ENCODE data around the gene MEGF11. TPM values are rescaled to one million over a fixed set of nuclear protein-coding genes. Genes with fewer than 3 reads are reported as not detected.

Gene MEGF11
- total RNA-seq, 1 experiment from 2014 or later = 0.09 TPM

DNA sequence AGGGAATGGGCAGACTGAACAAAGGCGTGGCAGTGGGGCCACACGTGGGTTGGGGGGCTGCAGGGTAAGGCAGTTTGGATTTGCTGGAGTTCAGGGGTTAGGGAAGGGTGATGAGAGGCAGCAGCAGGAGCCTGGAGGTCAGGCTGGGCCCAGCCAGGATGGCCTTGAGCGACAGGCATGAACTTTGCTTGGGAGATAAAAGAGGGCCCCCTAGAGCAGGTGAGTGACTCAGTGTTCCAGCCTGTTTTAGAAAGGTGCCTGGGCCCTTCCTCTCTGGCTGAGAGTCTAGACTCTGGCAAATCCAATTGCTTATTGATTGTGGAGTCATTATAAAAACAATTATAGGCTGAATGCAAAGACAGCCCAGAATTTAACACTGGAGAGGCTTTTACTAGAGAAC lies 309.1 kb downstream of the MEGF11 start:
- peaks cover 9% of the 10 kb centered on the region for H3K36me3 Mint-ChIP-seq (ENCODE audit: insufficient read depth, unreplicated experiment)
- CTCF ChIA-PET = no interaction called here
- DNase-seq = no peak
- no peak overlapping the region for H3K4me3 Mint-ChIP-seq (ENCODE audit: low read depth, unreplicated experiment)
- no TSS peak for BruUV-seq (replicated peaks)
- no peaks in the 10 kb centered on the region for H3K9me3 Mint-ChIP-seq (ENCODE audit: low read depth, unreplicated experiment)
- no peaks in the 10 kb centered on the region for H3K27me3 Mint-ChIP-seq (ENCODE audit: unreplicated experiment)
- H3K27ac Mint-ChIP-seq (ENCODE audit: unreplicated experiment) = no peak overlapping the region
- intact Hi-C loops (cut with micrococcal nuclease; ENCODE audit: unreplicated experiment) = no loop called here
- peaks cover 28% of the 10 kb centered on the region for H3K4me1 Mint-ChIP-seq (ENCODE audit: low read depth, unreplicated experiment)
- no peak for TF ChIP-seq CTCF (IDR thresholded peaks at IDR 0.05; ENCODE audit: unreplicated experiment)

- intact Hi-C loops (cut with micrococcal nuclease; ENCODE audit: unreplicated experiment) = no loop called here
- no peak overlapping the region for H3K27ac Mint-ChIP-seq (ENCODE audit: unreplicated experiment)
- H3K9me3 Mint-ChIP-seq (ENCODE audit: low read depth, unreplicated experiment) = no peaks in the 10 kb centered on the region
- no peaks in the 10 kb centered on the region for H3K27me3 Mint-ChIP-seq (ENCODE audit: unreplicated experiment)
- no peak for TF ChIP-seq CTCF (IDR thresholded peaks at IDR 0.05; ENCODE audit: unreplicated experiment)
- peaks cover 34% of the 10 kb centered on the region for H3K4me1 Mint-ChIP-seq (ENCODE audit: low read depth, unreplicated experiment)
- peaks cover 11% of the 10 kb centered on the region for H3K36me3 Mint-ChIP-seq (ENCODE audit: insufficient read depth, unreplicated experiment)
- no peak overlapping the region for H3K4me3 Mint-ChIP-seq (ENCODE audit: low read depth, unreplicated experiment)
- CTCF ChIA-PET = interaction anchor here (1.0 kb wide), 1 partner anchor 73 kb away, joined by 3 read pairs; the partner anchor contains the start of gene RAB11A
- BruUV-seq (replicated peaks) = no TSS peak
- DNase-seq = no peak
Observed at GRCh38 chr15:65942436-65942835, 311.1 kb downstream of the MEGF11 start.

DNA sequence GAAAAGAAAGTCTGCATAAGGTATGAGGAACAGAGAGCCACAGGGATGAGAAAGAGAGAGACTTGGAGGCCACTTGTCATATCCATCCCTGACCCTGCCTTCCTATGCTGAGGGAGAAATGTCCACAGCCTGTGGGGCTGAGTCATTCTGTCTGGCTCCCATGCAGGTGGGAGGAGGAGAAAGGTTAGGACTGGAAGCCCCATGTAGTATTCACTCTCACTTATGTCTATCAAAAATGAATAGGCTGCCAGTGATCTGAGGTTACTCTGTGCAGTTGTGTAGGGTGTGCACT lies 313.0 kb downstream of the MEGF11 start:
- Mint-ChIP-seq H3K9me3 (ENCODE audit: low read depth, unreplicated experiment) (no peaks in the 10 kb centered on the region), H3K4me1 (ENCODE audit: low read depth, unreplicated experiment) (peaks cover 38% of the 10 kb centered on the region), H3K4me3 (ENCODE audit: low read depth, unreplicated experiment) (no peak overlapping the region), H3K36me3 (ENCODE audit: insufficient read depth, unreplicated experiment) (peaks cover 11% of the 10 kb centered on the region), H3K27me3 (ENCODE audit: unreplicated experiment) (no peaks in the 10 kb centered on the region), H3K27ac (ENCODE audit: unreplicated experiment) (peak overlapping the region; percentile 88)
- BruUV-seq (replicated peaks) = no TSS peak
- TF ChIP-seq CTCF (IDR thresholded peaks at IDR 0.05; ENCODE audit: unreplicated experiment) = no peak
- CTCF ChIA-PET = interaction anchor here (0.6 to 1.2 kb wide), 2 partner anchors 9 to 62 kb away, joined by 3 to 9 read pairs; no protein-coding TSS in a partner anchor
- peak; percentile 59 for DNase-seq
- intact Hi-C loops (cut with micrococcal nuclease; ENCODE audit: unreplicated experiment) = no loop called here

DNA sequence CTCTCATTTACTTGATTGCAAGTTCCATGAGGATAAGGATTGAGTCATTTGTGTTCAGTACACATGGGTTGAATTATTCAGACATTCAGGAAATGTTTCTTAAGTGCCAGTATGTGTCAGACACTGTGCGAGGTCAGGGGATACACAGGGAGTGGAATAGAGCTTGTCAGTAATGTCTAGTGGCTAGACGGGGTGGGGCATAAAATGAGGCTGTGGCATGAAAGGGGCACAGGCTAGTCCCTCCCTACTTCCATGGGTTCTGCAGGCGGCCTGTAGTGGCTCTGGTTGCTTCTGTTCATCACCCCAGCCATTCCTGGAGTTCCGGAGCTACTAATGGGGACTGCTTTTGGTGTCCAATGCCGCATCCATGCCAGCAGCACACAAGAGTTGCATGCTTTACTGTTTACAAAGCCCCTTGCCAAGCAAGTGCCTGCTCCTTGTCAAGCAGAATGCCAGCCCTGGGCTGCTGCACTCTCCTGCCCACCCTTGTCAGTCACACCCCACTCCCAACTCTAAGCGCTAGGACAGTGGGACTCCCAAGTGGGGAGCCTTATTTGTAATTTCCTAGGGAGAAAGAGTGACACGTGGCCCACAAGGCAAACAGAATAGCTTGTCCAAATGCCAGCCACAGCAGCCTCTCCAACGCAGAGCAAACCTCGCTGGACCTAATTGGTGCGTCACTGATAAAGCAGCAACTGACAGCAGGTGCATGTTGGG lies 313.5 kb downstream of the MEGF11 start:
- no peaks in the 10 kb centered on the region for H3K27me3 Mint-ChIP-seq (ENCODE audit: unreplicated experiment)
- H3K4me3 Mint-ChIP-seq (ENCODE audit: low read depth, unreplicated experiment) = no peak overlapping the region
- peaks cover 38% of the 10 kb centered on the region for H3K4me1 Mint-ChIP-seq (ENCODE audit: low read depth, unreplicated experiment)
- peak; percentile 89 for DNase-seq
- no peaks in the 10 kb centered on the region for H3K9me3 Mint-ChIP-seq (ENCODE audit: low read depth, unreplicated experiment)
- peaks cover 11% of the 10 kb centered on the region for H3K36me3 Mint-ChIP-seq (ENCODE audit: insufficient read depth, unreplicated experiment)
- CTCF ChIA-PET = interaction anchor here (0.6 to 1.2 kb wide), 10 partner anchors 8 to 541 kb away, joined by 3 to 9 read pairs (median 4); no protein-coding TSS in a partner anchor
- no TSS peak for BruUV-seq (replicated peaks)
- H3K27ac Mint-ChIP-seq (ENCODE audit: unreplicated experiment) = peak overlapping the region; percentile 88
- intact Hi-C loops (cut with micrococcal nuclease; ENCODE audit: unreplicated experiment) = no loop called here
- no peak for TF ChIP-seq CTCF (IDR thresholded peaks at IDR 0.05; ENCODE audit: unreplicated experiment)
